MCF 10A (cell line): ENCODE data around the gene SAMD14. TPM values are rescaled to one million over a fixed set of nuclear protein-coding genes. Genes with fewer than 3 reads are reported as not detected.

ENCODE experiments used
- BruUV-seq: library from RNA; stranded (reverse); fragments of 400-500 nt; replicated peaks from 2 replicates; lab custom pipeline; 2021; lab: Mats Ljungman, UMichigan
- CTCF ChIA-PET: fragments of 300-600 bp; sonication (Branson Sonifier 250); formaldehyde crosslinking; extraction: SDS; loops from one replicate; lab custom pipeline; 2021; ENCODE audit warnings: antibody characterized with exemption, inconsistent platforms; lab: Yijun Ruan, JAX
- POLR2A ChIA-PET: fragments of 300-600, 350-650 bp; sonication (Branson Sonifier 250); formaldehyde crosslinking; extraction: SDS; loops from one replicate; lab custom pipeline; 2020; ENCODE audit warnings: antibody characterized with exemption, inconsistent platforms; lab: Yijun Ruan, JAX
- DNase-seq: peaks from one replicate; pipeline ENCODE4 v3.0.0-alpha.2; 2018; ENCODE audit not compliant: unreplicated experiment
- H3K27ac Mint-ChIP-seq: one replicate; pipeline ENCODE4 v1.8.0; 2022; ENCODE audit warnings: mild to moderate bottlenecking, low read depth, mixed read lengths; ENCODE audit not compliant: unreplicated experiment
- H3K27me3 Mint-ChIP-seq: one replicate; pipeline ENCODE4 v1.8.0; 2022; ENCODE audit warnings: mixed read lengths; ENCODE audit not compliant: insufficient read depth, unreplicated experiment
- H3K36me3 Mint-ChIP-seq: one replicate; pipeline ENCODE4 v1.8.0; 2022; ENCODE audit warnings: mild to moderate bottlenecking, moderate library complexity, mixed read lengths; ENCODE audit not compliant: insufficient read depth, unreplicated experiment
- H3K4me1 Mint-ChIP-seq: one replicate; pipeline ENCODE4 v1.8.0; 2022; ENCODE audit warnings: mixed read lengths; ENCODE audit not compliant: insufficient read depth, unreplicated experiment
- H3K4me3 Mint-ChIP-seq: one replicate; pipeline ENCODE4 v1.8.0; 2022; ENCODE audit warnings: mild to moderate bottlenecking, moderate library complexity, mixed read lengths; ENCODE audit not compliant: unreplicated experiment
- H3K9me3 Mint-ChIP-seq: one replicate; pipeline ENCODE4 v1.8.0; 2022; ENCODE audit warnings: mixed read lengths; ENCODE audit not compliant: unreplicated experiment
- intact Hi-C: fragments of 100-400 bp; cut with micrococcal nuclease; formaldehyde crosslinking; loops from 2 replicates; pipeline ENCODE4 v1.14.1; 2022
- total RNA-seq: library from RNA; stranded (reverse); gene quantifications from 2 replicates; pipeline ENCODE4 v1.2.3, GENCODE V29; 2022
- TF ChIP-seq, protein P1 (sequence below): fragments of 200-600 bp; IDR thresholded peaks from one replicate; pipeline ENCODE4 v1.8.0; 2022; ENCODE audit warnings: antibody characterized with exemption, mild to moderate bottlenecking; ENCODE audit not compliant: unreplicated experiment

The SAMD14 gene
- total RNA-seq, 1 experiment from 2014 or later, result 0.09 TPM

DNA sequence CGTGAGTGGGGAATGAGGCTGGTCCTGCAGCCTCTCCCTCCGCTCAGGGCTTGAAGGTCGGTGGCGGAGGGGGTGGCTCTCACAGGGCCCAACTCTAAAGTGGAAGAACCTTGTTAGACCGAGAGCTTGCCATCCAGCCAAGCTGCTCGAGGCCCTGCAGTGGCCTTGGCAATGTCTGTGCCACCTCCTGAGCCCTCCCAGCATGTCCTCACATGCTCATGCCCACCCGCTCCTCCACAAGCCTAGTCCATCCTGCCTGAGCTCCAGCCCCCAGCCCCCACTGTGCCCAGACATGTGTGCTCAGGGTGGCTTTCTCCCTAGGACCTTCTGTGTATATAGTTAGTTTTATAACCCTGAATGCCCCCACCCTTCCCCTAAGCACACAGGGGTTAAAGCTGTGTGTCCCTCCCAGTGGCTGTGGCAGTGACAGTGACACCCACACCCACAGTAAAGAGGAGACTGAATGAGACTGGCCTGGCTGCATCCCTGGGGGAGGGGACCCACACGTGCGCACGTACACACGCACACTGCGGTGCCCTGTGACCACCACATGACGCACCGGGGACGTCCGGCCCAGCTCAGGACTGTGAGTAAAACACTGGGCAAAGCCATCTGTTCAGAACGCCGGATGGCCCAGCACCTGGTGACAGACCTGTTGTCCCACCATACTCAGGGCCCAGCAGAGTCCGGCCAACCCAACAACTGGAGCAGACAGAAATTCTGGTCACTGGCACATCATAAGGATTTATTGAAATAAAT, 19.2 kb downstream of the SAMD14 start:
- Mint-ChIP-seq H3K4me1 (peaks cover 23% of the 10 kb centered on the region), H3K4me3 (no peak overlapping the region), H3K9me3 (no peaks in the 10 kb centered on the region), H3K36me3 (peaks cover 10% of the 10 kb centered on the region), H3K27me3 (no peaks in the 10 kb centered on the region), H3K27ac (no peak overlapping the region)
- DNase-seq, result no peak
- ChIA-PET CTCF (interaction anchor here (0.5 to 6.3 kb wide), 2 partner anchors 18 to 90 kb away, joined by 3 to 44 read pairs; partner anchors contain the start of gene PDK2), POLR2A (interaction anchor here (0.7 kb wide), 1 partner anchor 9 kb away, joined by 3 read pairs; no protein-coding TSS in a partner anchor)
- intact Hi-C loops, result no loop called here
- TF ChIP-seq, protein P1, sequence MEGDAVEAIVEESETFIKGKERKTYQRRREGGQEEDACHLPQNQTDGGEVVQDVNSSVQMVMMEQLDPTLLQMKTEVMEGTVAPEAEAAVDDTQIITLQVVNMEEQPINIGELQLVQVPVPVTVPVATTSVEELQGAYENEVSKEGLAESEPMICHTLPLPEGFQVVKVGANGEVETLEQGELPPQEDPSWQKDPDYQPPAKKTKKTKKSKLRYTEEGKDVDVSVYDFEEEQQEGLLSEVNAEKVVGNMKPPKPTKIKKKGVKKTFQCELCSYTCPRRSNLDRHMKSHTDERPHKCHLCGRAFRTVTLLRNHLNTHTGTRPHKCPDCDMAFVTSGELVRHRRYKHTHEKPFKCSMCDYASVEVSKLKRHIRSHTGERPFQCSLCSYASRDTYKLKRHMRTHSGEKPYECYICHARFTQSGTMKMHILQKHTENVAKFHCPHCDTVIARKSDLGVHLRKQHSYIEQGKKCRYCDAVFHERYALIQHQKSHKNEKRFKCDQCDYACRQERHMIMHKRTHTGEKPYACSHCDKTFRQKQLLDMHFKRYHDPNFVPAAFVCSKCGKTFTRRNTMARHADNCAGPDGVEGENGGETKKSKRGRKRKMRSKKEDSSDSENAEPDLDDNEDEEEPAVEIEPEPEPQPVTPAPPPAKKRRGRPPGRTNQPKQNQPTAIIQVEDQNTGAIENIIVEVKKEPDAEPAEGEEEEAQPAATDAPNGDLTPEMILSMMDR, result no peak
- BruUV-seq, result no TSS peak

DNA sequence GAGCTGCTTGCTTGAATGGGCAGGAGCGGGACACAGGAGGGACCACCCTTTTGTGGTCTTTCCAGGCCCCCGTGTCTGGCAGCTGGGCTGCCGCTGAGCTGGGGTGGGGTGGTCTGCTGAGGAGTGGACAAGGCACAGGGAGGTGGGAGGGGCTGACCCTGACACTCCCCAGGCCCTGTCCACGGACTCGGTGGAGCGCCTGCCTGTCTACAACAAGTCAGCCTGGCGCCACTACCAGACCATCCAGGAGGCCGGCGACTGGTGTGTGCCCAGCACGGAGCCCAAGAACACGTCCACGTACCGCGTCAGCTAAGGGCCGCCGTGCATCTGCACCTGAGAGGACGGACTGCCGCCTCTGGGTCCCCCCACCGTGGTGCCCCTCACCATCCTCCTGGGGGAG, 20.2 kb downstream of the SAMD14 start:
- intact Hi-C loops, result no loop called here
- POLR2A ChIA-PET, result interaction anchor here (3.4 kb wide), 1 partner anchor 39 kb away, joined by 14 read pairs; the partner anchor contains the start of gene PPP1R9B
- TF ChIP-seq, protein P1, result no peak
- DNase-seq, result no peak
- no peak overlapping the region for H3K27ac Mint-ChIP-seq
- H3K27me3 Mint-ChIP-seq, result no peaks in the 10 kb centered on the region
- H3K4me1 Mint-ChIP-seq, result peaks cover 23% of the 10 kb centered on the region
- CTCF ChIA-PET, result interaction anchor here (0.6 to 6.3 kb wide), 5 partner anchors 11 to 111 kb away, joined by 3 to 44 read pairs (median 4); partner anchors contain the start of gene PDK2
- no peak overlapping the region for H3K4me3 Mint-ChIP-seq
- no TSS peak for BruUV-seq
- H3K9me3 Mint-ChIP-seq, result no peaks in the 10 kb centered on the region
- H3K36me3 Mint-ChIP-seq, result peaks cover 11% of the 10 kb centered on the region

DNA sequence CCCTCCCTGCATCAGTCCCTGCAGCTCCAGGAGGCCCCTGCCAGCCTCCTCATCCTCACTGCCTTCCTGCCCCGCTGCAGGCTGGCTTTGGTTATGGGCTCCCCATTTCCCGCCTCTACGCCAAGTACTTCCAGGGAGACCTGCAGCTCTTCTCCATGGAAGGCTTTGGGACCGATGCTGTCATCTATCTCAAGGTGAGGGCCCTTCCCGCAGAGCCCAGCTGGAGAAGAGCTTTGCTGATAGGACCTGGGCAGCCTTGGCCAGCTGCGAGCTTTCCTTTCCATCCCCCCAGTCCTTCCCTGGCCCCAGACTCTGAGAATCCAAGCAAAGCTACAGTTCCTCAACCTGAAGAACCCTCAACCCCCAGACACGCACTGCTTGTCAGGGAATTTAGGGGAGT, 20.8 kb downstream of the SAMD14 start:
- intact Hi-C loops, result no loop called here
- TF ChIP-seq, protein P1, result no peak
- no TSS peak for BruUV-seq
- no peak overlapping the region for H3K27ac Mint-ChIP-seq
- no peak for DNase-seq
- ChIA-PET CTCF (interaction anchor here (0.6 to 6.3 kb wide), 6 partner anchors 11 to 111 kb away, joined by 3 to 44 read pairs (median 4); partner anchors contain the start of gene PDK2), POLR2A (interaction anchor here (0.8 to 3.4 kb wide), 6 partner anchors 9 to 43 kb away, joined by 3 to 14 read pairs (median 6); partner anchors contain the start of gene PPP1R9B)
- H3K9me3 Mint-ChIP-seq, result no peaks in the 10 kb centered on the region
- H3K4me1 Mint-ChIP-seq, result peaks cover 23% of the 10 kb centered on the region
- H3K27me3 Mint-ChIP-seq, result no peaks in the 10 kb centered on the region
- H3K36me3 Mint-ChIP-seq, result peaks cover 11% of the 10 kb centered on the region
- H3K4me3 Mint-ChIP-seq, result no peak overlapping the region

DNA sequence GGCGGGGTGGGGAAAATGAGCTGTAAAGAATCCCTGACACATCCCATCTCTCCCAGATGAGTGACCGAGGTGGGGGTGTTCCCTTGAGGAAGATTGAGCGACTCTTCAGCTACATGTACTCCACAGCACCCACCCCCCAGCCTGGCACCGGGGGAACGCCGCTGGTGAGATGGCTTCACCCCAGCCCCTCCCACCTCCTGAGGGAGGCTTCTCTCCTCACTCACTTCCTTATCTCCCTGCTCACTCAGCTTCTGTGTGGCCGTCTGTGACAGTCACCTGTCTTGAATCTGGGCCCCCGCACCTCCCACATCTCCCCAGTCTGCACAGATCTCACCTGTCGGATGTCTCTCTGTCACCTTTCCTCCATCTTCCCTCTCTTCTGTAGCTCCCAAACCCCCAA, 21.4 kb downstream of the SAMD14 start:
- Mint-ChIP-seq H3K9me3 (no peaks in the 10 kb centered on the region), H3K27me3 (no peaks in the 10 kb centered on the region), H3K27ac (no peak overlapping the region), H3K4me1 (peaks cover 23% of the 10 kb centered on the region), H3K4me3 (no peak overlapping the region), H3K36me3 (peaks cover 11% of the 10 kb centered on the region)
- no peak for DNase-seq
- CTCF ChIA-PET, result interaction anchor here (0.8 to 6.3 kb wide), 7 partner anchors 10 to 80 kb away, joined by 3 to 44 read pairs (median 4); partner anchors contain the start of gene PDK2
- TF ChIP-seq, protein P1, result no peak
- BruUV-seq, result no TSS peak
- POLR2A ChIA-PET, result interaction anchor here (0.8 to 3.4 kb wide), 6 partner anchors 8 to 43 kb away, joined by 3 to 14 read pairs (median 6); partner anchors contain the start of gene PPP1R9B
- intact Hi-C loops, result no loop called here
